Endodermal cell (in vitro differentiated cells): ENCODE data around the gene EFCAB8. TPM values are rescaled to one million over a fixed set of nuclear protein-coding genes. Genes with fewer than 3 reads are reported as not detected.
A peak's percentile ranks its signal among the peaks of the same experiment; 100 is the strongest.

Experiments
- DNase-seq: peaks from one replicate; pipeline ENCODE4 v3.0.0-alpha.2; 2017
- H3K27ac ChIP-seq: 2 replicates; pipeline ENCODE4 v1.5.1; 2013; ENCODE audit warnings: mild to moderate bottlenecking, low read depth, low read length, moderate library complexity
- H3K27me3 ChIP-seq: 2 replicates; pipeline ENCODE4 v1.6.1; 2013; ENCODE audit warnings: mild to moderate bottlenecking, low read length, moderate library complexity; ENCODE audit not compliant: insufficient read depth, control insufficient read depth, poor library complexity, severe bottlenecking
- H3K36me3 ChIP-seq: 2 replicates; pipeline ENCODE4 v1.7.0; 2013; ENCODE audit warnings: mild to moderate bottlenecking, low read length, moderate library complexity; ENCODE audit not compliant: control insufficient read depth, insufficient read depth
- H3K4me1 ChIP-seq: one replicate; pipeline ENCODE4 v1.7.0; 2013; ENCODE audit warnings: low read length; ENCODE audit not compliant: control insufficient read depth, insufficient read depth
- H3K4me3 ChIP-seq: 2 replicates; pipeline ENCODE4 v1.5.1; 2013; ENCODE audit warnings: mild to moderate bottlenecking, low read length, moderate library complexity
- H3K9ac ChIP-seq: 2 replicates; pipeline ENCODE4 v1.6.1; 2013; ENCODE audit warnings: mild to moderate bottlenecking, low read length, moderate library complexity; ENCODE audit not compliant: poor library complexity, severe bottlenecking; ENCODE audit errors: extremely low read depth
- H3K9me3 ChIP-seq: 2 replicates; pipeline ENCODE4 v1.6.1; 2013; ENCODE audit warnings: mild to moderate bottlenecking, low read length, moderate library complexity; ENCODE audit not compliant: control insufficient read depth
- H3K27ac Mint-ChIP-seq: 2 replicates; pipeline ENCODE4 v1.8.0; 2020; ENCODE audit warnings: mixed read lengths
- H3K27me3 Mint-ChIP-seq: 2 replicates; pipeline ENCODE4 v1.8.0; 2021; ENCODE audit warnings: mild to moderate bottlenecking, mixed read lengths; ENCODE audit not compliant: insufficient read depth
- H3K36me3 Mint-ChIP-seq: 2 replicates; pipeline ENCODE4 v1.8.0; 2020; ENCODE audit warnings: low read depth, mixed read lengths
- H3K4me1 Mint-ChIP-seq: 2 replicates; pipeline ENCODE4 v1.8.0; 2020; ENCODE audit warnings: mixed read lengths
- H3K4me3 Mint-ChIP-seq: 2 replicates; pipeline ENCODE4 v1.8.0; 2020; ENCODE audit warnings: mild to moderate bottlenecking, moderate library complexity, mixed read lengths
- H3K9me3 Mint-ChIP-seq: 2 replicates; pipeline ENCODE4 v1.8.0; 2020; ENCODE audit warnings: mild to moderate bottlenecking, mixed read lengths
- CTCF ChIP-seq: fragments of 200-600 bp; sonication (generic); conservative IDR thresholded peaks from 2 replicates; pipeline ENCODE4 v1.5.0; 2021; ENCODE audit warnings: antibody characterized with exemption, mild to moderate bottlenecking
- WGBS, 2 experiments: methylation state at CpG; one replicate each; pipeline versions ENCODE4 v1.1.5 to v1.1.7; 2013; ENCODE audit warnings: missing lambda C conversion rate in 2 of 2, mixed read lengths in 1 of 2; ENCODE audit not compliant: insufficient coverage in 1 of 2, insufficient read length in 1 of 2; 5-methylcytosine and 5-hydroxymethylcytosine counted together
- total RNA-seq, 2 donors: library from RNA; stranded (reverse); fragmentation: NEBNext Ultra II Directional in 1 of 2; extraction: Animal tissue kit (Norgen Biotek cat#: 25700) in 1 of 2; gene quantifications; 2 replicates in 1 of 2; 3 replicates in 1 of 2; pipeline ENCODE4 v1.2.1, GENCODE V29; 2021

Gene EFCAB8
- total RNA-seq, 2 donors from 2014 or later, result 0.44 to 1.0 TPM

- Mint-ChIP-seq H3K36me3 (no peaks in the 10 kb centered on the region), H3K9me3 (no peaks in the 10 kb centered on the region), H3K4me3 (no peak overlapping the region), H3K27me3 (no peaks in the 10 kb centered on the region), H3K27ac (no peak overlapping the region), H3K4me1 (peaks cover 9% of the 10 kb centered on the region)
- H3K9ac ChIP-seq, result no peak overlapping the region
- H3K9me3 ChIP-seq, result no peaks in the 10 kb centered on the region
- no peaks in the 10 kb centered on the region for H3K27me3 ChIP-seq
- no peak overlapping the region for H3K27ac ChIP-seq
- no peak overlapping the region for H3K4me3 ChIP-seq
- no peak for DNase-seq
- TF ChIP-seq CTCF, result no peak
- WGBS, 2 experiments, result 92 to 100% methylated on average over 3 to 8 of the region's 8 CpGs
- peaks cover 5% of the 10 kb centered on the region for H3K4me1 ChIP-seq
- H3K36me3 ChIP-seq, result no peaks in the 10 kb centered on the region
These were observed 32.8 kb downstream of the EFCAB8 start for GRCh38 chr20:32891491-32891890.

- TF ChIP-seq CTCF, result no peak
- Mint-ChIP-seq H3K4me3 (no peak overlapping the region), H3K27me3 (no peaks in the 10 kb centered on the region), H3K4me1 (peaks cover 9% of the 10 kb centered on the region), H3K27ac (no peak overlapping the region), H3K36me3 (no peaks in the 10 kb centered on the region), H3K9me3 (no peaks in the 10 kb centered on the region)
- no peaks in the 10 kb centered on the region for H3K27me3 ChIP-seq
- H3K4me1 ChIP-seq, result peaks cover 5% of the 10 kb centered on the region
- no peak for DNase-seq
- H3K36me3 ChIP-seq, result no peaks in the 10 kb centered on the region
- WGBS, 2 experiments, result 89% methylated on average over 4 of the region's 4 CpGs; no CpG with 5 or more reads in 1 of the 2 experiments
- H3K9me3 ChIP-seq, result no peaks in the 10 kb centered on the region
- no peak overlapping the region for H3K9ac ChIP-seq
- no peak overlapping the region for H3K27ac ChIP-seq
- no peak overlapping the region for H3K4me3 ChIP-seq
These were observed 33.4 kb downstream of the EFCAB8 start for GRCh38 chr20:32891926-32892660.

- Mint-ChIP-seq H3K9me3 (no peaks in the 10 kb centered on the region), H3K4me1 (peaks cover 6% of the 10 kb centered on the region), H3K27ac (peak overlapping the region; percentile 20), H3K36me3 (no peaks in the 10 kb centered on the region), H3K4me3 (no peak overlapping the region), H3K27me3 (no peaks in the 10 kb centered on the region)
- WGBS, 2 experiments, result 89 to 94% methylated on average over 10 to 16 of the region's 16 CpGs
- Histone ChIP-seq H3K9me3 (no peaks in the 10 kb centered on the region), H3K4me1 (peaks cover 5% of the 10 kb centered on the region), H3K27me3 (no peaks in the 10 kb centered on the region), H3K27ac (no peak overlapping the region), H3K9ac (no peak overlapping the region), H3K36me3 (no peaks in the 10 kb centered on the region), H3K4me3 (no peak overlapping the region)
- TF ChIP-seq CTCF, result no peak
- DNase-seq, result no peak
These were observed 34.7 kb downstream of the EFCAB8 start for GRCh38 chr20:32893263-32894025.
